ENCODE measurements around the gene LINGO1. TPM values are rescaled to one million over a fixed set of nuclear protein-coding genes. Genes with fewer than 3 reads are reported as not detected.

Gene LINGO1
- total RNA-seq, 2 donors from 2014 or later = 7.9 to 19.7 TPM

DNA sequence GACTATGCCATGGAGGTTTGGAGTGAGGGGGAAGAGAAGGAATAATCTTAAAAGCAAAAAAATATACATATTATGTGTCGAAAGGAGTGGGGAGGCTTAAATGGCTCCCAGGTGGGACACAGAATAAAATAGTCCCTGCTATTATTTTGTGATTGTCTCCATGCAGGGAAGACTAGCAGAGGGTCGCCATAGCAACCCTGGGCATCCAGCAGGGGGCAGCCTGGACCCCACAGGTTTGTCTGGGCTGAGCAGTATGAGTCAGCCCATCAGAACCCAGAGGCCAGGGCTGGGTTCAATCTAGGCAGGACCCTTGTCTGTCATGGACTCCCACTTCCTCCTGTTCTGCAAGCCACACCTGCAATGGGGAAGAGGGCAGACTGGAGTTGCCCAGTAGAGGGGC lies 17.6 kb upstream of the LINGO1 start:
- DNase-seq = peak; percentile 92

DNA sequence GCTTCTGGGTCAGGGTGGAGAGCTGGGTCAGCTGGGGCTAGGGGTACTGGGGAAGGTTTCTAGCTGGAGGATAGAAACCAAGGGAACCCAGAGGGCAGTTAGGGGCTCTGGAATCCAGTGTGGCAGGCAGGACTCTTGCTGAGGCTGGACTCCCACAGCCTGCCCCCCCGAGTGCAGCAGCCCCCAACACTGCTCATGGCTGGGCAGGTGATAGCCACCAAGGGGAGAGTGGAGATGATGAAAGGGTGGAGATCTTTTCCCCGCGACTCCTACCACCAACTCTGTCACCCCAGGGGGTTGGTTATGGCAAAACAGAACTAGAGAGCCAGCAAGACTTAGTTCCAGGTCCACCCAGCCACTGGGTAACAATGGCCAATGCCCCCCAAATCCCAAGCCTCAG lies 16.9 kb upstream of the LINGO1 start:
- H3K9ac ChIP-seq (ENCODE audit: extremely low read depth, low read length, poor library complexity, severe bottlenecking) = no peak overlapping the region
- Mint-ChIP-seq H3K27ac (no peak overlapping the region), H3K36me3 (ENCODE audit: low read depth) (no peaks in the 10 kb centered on the region), H3K27me3 (ENCODE audit: insufficient read depth) (peaks cover 3% of the 10 kb centered on the region), H3K9me3 (peaks cover 4% of the 10 kb centered on the region), H3K4me1 (peaks cover 9% of the 10 kb centered on the region), H3K4me3 (no peak overlapping the region)
- H3K9me3 ChIP-seq (ENCODE audit: control insufficient read depth, low read length) = no peaks in the 10 kb centered on the region
- no peak overlapping the region for H3K4me3 ChIP-seq (ENCODE audit: low read length)
- no peak overlapping the region for H3K27ac ChIP-seq (ENCODE audit: low read depth, low read length)
- no peak for DNase-seq
- H3K27me3 ChIP-seq (ENCODE audit: control insufficient read depth, insufficient read depth, low read length, poor library complexity, severe bottlenecking) = no peaks in the 10 kb centered on the region
- no peaks in the 10 kb centered on the region for H3K36me3 ChIP-seq (ENCODE audit: control insufficient read depth, insufficient read depth, low read length)
- TF ChIP-seq, protein P1, sequence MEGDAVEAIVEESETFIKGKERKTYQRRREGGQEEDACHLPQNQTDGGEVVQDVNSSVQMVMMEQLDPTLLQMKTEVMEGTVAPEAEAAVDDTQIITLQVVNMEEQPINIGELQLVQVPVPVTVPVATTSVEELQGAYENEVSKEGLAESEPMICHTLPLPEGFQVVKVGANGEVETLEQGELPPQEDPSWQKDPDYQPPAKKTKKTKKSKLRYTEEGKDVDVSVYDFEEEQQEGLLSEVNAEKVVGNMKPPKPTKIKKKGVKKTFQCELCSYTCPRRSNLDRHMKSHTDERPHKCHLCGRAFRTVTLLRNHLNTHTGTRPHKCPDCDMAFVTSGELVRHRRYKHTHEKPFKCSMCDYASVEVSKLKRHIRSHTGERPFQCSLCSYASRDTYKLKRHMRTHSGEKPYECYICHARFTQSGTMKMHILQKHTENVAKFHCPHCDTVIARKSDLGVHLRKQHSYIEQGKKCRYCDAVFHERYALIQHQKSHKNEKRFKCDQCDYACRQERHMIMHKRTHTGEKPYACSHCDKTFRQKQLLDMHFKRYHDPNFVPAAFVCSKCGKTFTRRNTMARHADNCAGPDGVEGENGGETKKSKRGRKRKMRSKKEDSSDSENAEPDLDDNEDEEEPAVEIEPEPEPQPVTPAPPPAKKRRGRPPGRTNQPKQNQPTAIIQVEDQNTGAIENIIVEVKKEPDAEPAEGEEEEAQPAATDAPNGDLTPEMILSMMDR (conservative IDR thresholded peaks at IDR 0.05) = no peak
- H3K4me1 ChIP-seq (ENCODE audit: control insufficient read depth, insufficient read depth, low read length) = no peaks in the 10 kb centered on the region
- WGBS, 2 experiments (ENCODE audit: insufficient coverage in 1 of 2, insufficient read length in 1 of 2) = 50 to 93% methylated on average over 1 to 2 of the region's 3 CpGs

More for the DNA sequence above, 17.6 kb upstream of the LINGO1 start:
- Mint-ChIP-seq H3K9me3 (peaks cover 4% of the 10 kb centered on the region), H3K27ac (no peak overlapping the region), H3K27me3 (ENCODE audit: insufficient read depth) (peaks cover 3% of the 10 kb centered on the region), H3K4me1 (peaks cover 5% of the 10 kb centered on the region), H3K4me3 (no peak overlapping the region), H3K36me3 (ENCODE audit: low read depth) (no peaks in the 10 kb centered on the region)
- no peaks in the 10 kb centered on the region for H3K9me3 ChIP-seq (ENCODE audit: control insufficient read depth, low read length)
- H3K4me3 ChIP-seq (ENCODE audit: low read length) = no peak overlapping the region
- TF ChIP-seq, protein P1 (conservative IDR thresholded peaks at IDR 0.05) = peak; percentile 84
- H3K4me1 ChIP-seq (ENCODE audit: control insufficient read depth, insufficient read depth, low read length) = no peaks in the 10 kb centered on the region
- H3K27me3 ChIP-seq (ENCODE audit: control insufficient read depth, insufficient read depth, low read length, poor library complexity, severe bottlenecking) = no peaks in the 10 kb centered on the region
- WGBS, 2 experiments (ENCODE audit: insufficient coverage in 1 of 2, insufficient read length in 1 of 2) = 46 to 83% methylated on average over 1 to 2 of the region's 2 CpGs
- H3K9ac ChIP-seq (ENCODE audit: extremely low read depth, low read length, poor library complexity, severe bottlenecking) = no peak overlapping the region
- no peaks in the 10 kb centered on the region for H3K36me3 ChIP-seq (ENCODE audit: control insufficient read depth, insufficient read depth, low read length)
- H3K27ac ChIP-seq (ENCODE audit: low read depth, low read length) = no peak overlapping the region

DNA sequence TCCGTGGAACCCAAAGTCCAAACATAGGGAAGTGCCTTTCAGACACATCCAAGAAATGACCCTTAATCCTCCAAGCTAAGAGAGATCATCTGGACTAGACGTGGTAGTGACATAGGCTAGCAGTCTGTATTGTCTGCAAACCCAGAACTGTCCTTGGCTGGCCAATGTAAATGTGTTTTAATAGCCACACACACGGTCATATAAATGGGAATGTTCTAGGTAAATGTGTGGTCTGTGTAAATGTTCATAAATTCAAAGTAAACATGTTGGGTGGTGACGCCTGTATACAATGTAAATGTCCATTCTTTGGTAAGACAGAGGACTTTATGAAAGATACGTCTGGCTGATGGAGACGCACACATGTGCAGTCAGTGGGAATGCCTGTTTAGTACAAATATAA lies 16.3 kb upstream of the LINGO1 start:
- H3K4me3 ChIP-seq (ENCODE audit: low read length) = no peak overlapping the region
- 91 to 93% methylated on average over 6 of the region's 6 CpGs for WGBS, 2 experiments (ENCODE audit: insufficient coverage in 1 of 2, insufficient read length in 1 of 2)
- no peaks in the 10 kb centered on the region for H3K27me3 ChIP-seq (ENCODE audit: control insufficient read depth, insufficient read depth, low read length, poor library complexity, severe bottlenecking)
- H3K36me3 ChIP-seq (ENCODE audit: control insufficient read depth, insufficient read depth, low read length) = no peaks in the 10 kb centered on the region
- H3K4me3 Mint-ChIP-seq = no peak overlapping the region
- H3K27ac Mint-ChIP-seq = no peak overlapping the region
- peaks cover 10% of the 10 kb centered on the region for H3K4me1 Mint-ChIP-seq
- no peaks in the 10 kb centered on the region for H3K36me3 Mint-ChIP-seq (ENCODE audit: low read depth)
- H3K9ac ChIP-seq (ENCODE audit: extremely low read depth, low read length, poor library complexity, severe bottlenecking) = no peak overlapping the region
- DNase-seq = no peak
- H3K27me3 Mint-ChIP-seq (ENCODE audit: insufficient read depth) = peaks cover 3% of the 10 kb centered on the region
- TF ChIP-seq, protein P1 (conservative IDR thresholded peaks at IDR 0.05) = no peak
- H3K9me3 Mint-ChIP-seq = peaks cover 2% of the 10 kb centered on the region
- H3K4me1 ChIP-seq (ENCODE audit: control insufficient read depth, insufficient read depth, low read length) = no peaks in the 10 kb centered on the region
- no peaks in the 10 kb centered on the region for H3K9me3 ChIP-seq (ENCODE audit: control insufficient read depth, low read length)
- H3K27ac ChIP-seq (ENCODE audit: low read depth, low read length) = no peak overlapping the region

All from endodermal cell (in vitro differentiated cells).